Parathyroid adenoma (tissue), 2 donors: ENCODE results near the gene SLC25A13.
A peak's percentile ranks its signal among the peaks of the same experiment; 100 is the strongest.
"Not testable (repeated sequence)": the region's sequence is repeated elsewhere in the genome, so short reads cannot be mapped to it uniquely, and the experiment has no call there.

Source experiments
- H2AFZ ChIP-seq: fragments of 300-600 bp; sonication (generic); one replicate; pipeline ENCODE4 v1.7.0; 2017; ENCODE audit warnings: antibody characterized with exemption, mild to moderate bottlenecking
- H3K27ac ChIP-seq: fragments of 300-600 bp; sonication (generic); one replicate; pipeline ENCODE4 v1.7.0; 2017
- H3K27me3 ChIP-seq: fragments of 300-600 bp; sonication (generic); one replicate; pipeline ENCODE4 v1.7.0; 2017; ENCODE audit warnings: low read length; ENCODE audit not compliant: control insufficient read depth, insufficient read depth
- H3K36me3 ChIP-seq: fragments of 300-600 bp; sonication (generic); one replicate; pipeline ENCODE4 v1.7.0; 2017; ENCODE audit warnings: low read length; ENCODE audit not compliant: control insufficient read depth, insufficient read depth
- H3K4me1 ChIP-seq: fragments of 300-600 bp; sonication (generic); one replicate; pipeline ENCODE4 v1.7.0; 2017; ENCODE audit warnings: control low read depth
- H3K4me2 ChIP-seq: fragments of 300-600 bp; sonication (generic); one replicate; pipeline ENCODE4 v1.7.0; 2017; ENCODE audit warnings: low read length
- H3K4me3 ChIP-seq: fragments of 300-600 bp; sonication (generic); one replicate; pipeline ENCODE4 v1.7.0; 2017; ENCODE audit warnings: low read depth, low read length
- H3K79me2 ChIP-seq: fragments of 300-600 bp; sonication (generic); one replicate; pipeline ENCODE4 v1.7.0; 2017; ENCODE audit warnings: control low read depth
- H3K9ac ChIP-seq: fragments of 300-600 bp; sonication (generic); one replicate; pipeline ENCODE4 v1.7.0; 2017; ENCODE audit warnings: mild to moderate bottlenecking
- H3K9me3 ChIP-seq: fragments of 300-600 bp; sonication (generic); one replicate; pipeline ENCODE4 v1.7.0; 2017; ENCODE audit warnings: low read length; ENCODE audit not compliant: control insufficient read depth
- TF ChIP-seq, protein P1 (sequence below): fragments of 300-600 bp; sonication (generic); IDR thresholded peaks from one replicate; pipeline ENCODE4 v1.7.0; 2017; ENCODE audit warnings: antibody characterized with exemption, mild to moderate bottlenecking
- donor health status: primary hyperparathyroidism.

The SLC25A13 gene

DNA sequence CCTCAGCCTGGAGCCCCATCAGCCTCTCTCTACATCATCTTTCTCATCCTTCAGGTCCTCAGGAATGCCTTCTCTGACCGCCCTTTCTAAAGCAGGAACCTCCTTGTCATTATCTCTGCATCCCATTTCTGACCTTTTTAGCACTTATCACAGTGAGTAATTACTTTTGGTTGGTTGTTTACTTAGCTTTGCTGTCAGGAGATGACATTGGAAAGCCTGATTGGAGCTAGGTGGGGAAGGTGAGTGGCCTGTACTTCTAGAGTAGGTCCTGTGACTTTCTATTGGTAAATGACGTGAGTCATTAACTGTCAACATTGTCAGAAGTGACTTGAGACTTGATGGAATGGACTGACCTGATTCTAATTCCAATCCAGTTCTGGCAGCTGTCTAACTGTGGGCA is 9.3 kb upstream of the SLC25A13 start:
- TF ChIP-seq, protein P1, sequence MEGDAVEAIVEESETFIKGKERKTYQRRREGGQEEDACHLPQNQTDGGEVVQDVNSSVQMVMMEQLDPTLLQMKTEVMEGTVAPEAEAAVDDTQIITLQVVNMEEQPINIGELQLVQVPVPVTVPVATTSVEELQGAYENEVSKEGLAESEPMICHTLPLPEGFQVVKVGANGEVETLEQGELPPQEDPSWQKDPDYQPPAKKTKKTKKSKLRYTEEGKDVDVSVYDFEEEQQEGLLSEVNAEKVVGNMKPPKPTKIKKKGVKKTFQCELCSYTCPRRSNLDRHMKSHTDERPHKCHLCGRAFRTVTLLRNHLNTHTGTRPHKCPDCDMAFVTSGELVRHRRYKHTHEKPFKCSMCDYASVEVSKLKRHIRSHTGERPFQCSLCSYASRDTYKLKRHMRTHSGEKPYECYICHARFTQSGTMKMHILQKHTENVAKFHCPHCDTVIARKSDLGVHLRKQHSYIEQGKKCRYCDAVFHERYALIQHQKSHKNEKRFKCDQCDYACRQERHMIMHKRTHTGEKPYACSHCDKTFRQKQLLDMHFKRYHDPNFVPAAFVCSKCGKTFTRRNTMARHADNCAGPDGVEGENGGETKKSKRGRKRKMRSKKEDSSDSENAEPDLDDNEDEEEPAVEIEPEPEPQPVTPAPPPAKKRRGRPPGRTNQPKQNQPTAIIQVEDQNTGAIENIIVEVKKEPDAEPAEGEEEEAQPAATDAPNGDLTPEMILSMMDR = no peak
- no peak overlapping the region for H3K4me2 ChIP-seq
- no peak overlapping the region for H2AFZ ChIP-seq
- no peaks in the 10 kb centered on the region for H3K79me2 ChIP-seq
- H3K27ac ChIP-seq = no peak overlapping the region
- H3K4me1 ChIP-seq = no peaks in the 10 kb centered on the region
- H3K27me3 ChIP-seq = no peaks in the 10 kb centered on the region
- H3K9me3 ChIP-seq = no peaks in the 10 kb centered on the region
- H3K4me3 ChIP-seq = no peak overlapping the region
- no peaks in the 10 kb centered on the region for H3K36me3 ChIP-seq
- no peak overlapping the region for H3K9ac ChIP-seq

DNA sequence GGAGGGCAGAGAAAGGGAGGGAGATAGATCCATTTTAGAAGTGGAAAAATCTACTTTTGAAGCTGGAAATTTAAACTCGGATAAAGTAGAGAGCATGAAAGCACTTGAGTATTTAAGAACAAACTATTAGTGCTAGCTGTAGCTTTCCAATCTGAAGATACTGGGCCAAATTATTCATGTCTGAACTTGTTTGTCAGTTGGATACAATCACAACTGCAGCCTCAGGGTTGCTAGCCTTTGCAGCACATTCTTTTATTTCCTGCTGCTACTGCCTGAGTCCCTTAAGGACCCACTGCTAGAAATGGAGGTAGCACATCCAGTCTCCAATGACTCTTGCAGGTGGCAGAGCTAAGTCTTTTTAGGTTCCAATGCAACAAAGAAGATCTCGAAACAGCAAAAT is 8.3 kb upstream of the SLC25A13 start:
- TF ChIP-seq, protein P1 = no peak
- Histone ChIP-seq H3K9ac (no peak overlapping the region), H3K79me2 (no peaks in the 10 kb centered on the region), H3K4me3 (no peak overlapping the region), H3K27me3 (no peaks in the 10 kb centered on the region), H3K4me1 (no peaks in the 10 kb centered on the region), H3K9me3 (no peaks in the 10 kb centered on the region), H3K36me3 (no peaks in the 10 kb centered on the region), H3K27ac (no peak overlapping the region), H3K4me2 (no peak overlapping the region), H2AFZ (no peak overlapping the region)

DNA sequence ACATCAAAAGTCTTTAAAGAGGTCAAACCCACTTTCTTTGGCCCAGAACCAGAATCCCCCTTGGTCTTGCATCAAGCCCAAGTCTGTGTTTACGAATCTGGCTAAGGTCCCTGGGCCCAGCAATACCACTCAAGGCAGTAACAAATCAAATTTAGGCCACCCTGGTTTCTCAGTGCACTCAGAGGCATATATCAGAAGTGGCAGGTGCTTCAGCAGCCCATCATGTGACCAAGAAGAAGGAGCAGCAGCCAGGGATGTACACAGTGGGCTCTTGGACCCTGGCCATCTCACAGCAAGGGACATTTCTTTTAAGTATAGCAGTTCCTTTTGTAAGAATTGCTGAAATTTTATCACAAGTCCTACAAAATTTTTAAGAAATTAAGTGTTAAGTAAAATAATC is 7.3 kb upstream of the SLC25A13 start:
- Histone ChIP-seq H3K4me2 (no peak overlapping the region), H3K36me3 (no peaks in the 10 kb centered on the region), H3K4me1 (no peaks in the 10 kb centered on the region), H3K4me3 (no peak overlapping the region), H3K9me3 (no peaks in the 10 kb centered on the region), H3K9ac (no peak overlapping the region), H2AFZ (no peak overlapping the region), H3K27ac (no peak overlapping the region), H3K27me3 (no peaks in the 10 kb centered on the region), H3K79me2 (no peaks in the 10 kb centered on the region)
- TF ChIP-seq, protein P1 = no peak

GRCh38 chr7:96328016-96328415 is 6.1 kb upstream of the SLC25A13 start:
- Histone ChIP-seq H3K4me1 (no peaks in the 10 kb centered on the region), H3K27me3 (no peaks in the 10 kb centered on the region), H3K9ac (no peak overlapping the region), H3K36me3 (no peaks in the 10 kb centered on the region), H3K27ac (no peak overlapping the region), H3K79me2 (no peaks in the 10 kb centered on the region), H3K9me3 (no peaks in the 10 kb centered on the region), H3K4me3 (no peak overlapping the region), H2AFZ (peak overlapping the region; percentile 26), H3K4me2 (no peak overlapping the region)
- TF ChIP-seq, protein P1 = no peak

- Histone ChIP-seq H3K79me2 (no peaks in the 10 kb centered on the region), H2AFZ (no peak overlapping the region), H3K9ac (no peak overlapping the region), H3K4me1 (no peaks in the 10 kb centered on the region), H3K36me3 (no peaks in the 10 kb centered on the region), H3K9me3 (no peaks in the 10 kb centered on the region), H3K4me2 (no peak overlapping the region), H3K4me3 (no peak overlapping the region), H3K27me3 (no peaks in the 10 kb centered on the region), H3K27ac (no peak overlapping the region)
- TF ChIP-seq, protein P1 = no peak
Observed at GRCh38 chr7:96327429-96327828, 5.5 kb upstream of the SLC25A13 start.

DNA sequence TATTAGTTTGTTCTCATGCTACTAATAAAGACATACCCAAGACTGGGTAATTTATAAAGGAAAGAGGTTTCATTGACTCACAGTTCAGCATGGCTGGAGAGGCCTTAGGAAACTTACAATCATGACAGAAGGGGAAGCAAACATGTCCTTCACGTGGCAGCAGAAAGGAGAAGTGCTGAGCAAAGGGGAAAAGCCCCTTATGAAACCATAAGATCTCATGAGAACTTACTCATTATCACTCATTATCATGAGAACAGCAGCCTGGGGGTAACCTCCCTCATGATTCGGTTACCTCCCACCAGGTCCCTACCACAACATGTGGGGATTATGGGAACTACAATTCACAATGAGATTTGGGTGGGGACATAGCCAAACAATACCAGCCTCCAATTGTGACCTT is 4.9 kb upstream of the SLC25A13 start:
- H3K4me2 ChIP-seq, H3K4me1 ChIP-seq, H3K27ac ChIP-seq, H3K4me3 ChIP-seq, H3K27me3 ChIP-seq, H3K36me3 ChIP-seq, H3K9ac ChIP-seq, H3K9me3 ChIP-seq, H3K79me2 ChIP-seq, H2AFZ ChIP-seq: not testable (repeated sequence)
